ENCODE measurements around the gene RSF1.

- TF ChIP-seq POLR2A (IDR thresholded peaks at IDR 0.05; ENCODE audit: low read length) (no peak), GATA1 (IDR thresholded peaks at IDR 0.05; ENCODE audit: low read depth, low read length) (no peak)
These were observed 19.0 kb downstream of the RSF1 start for GRCh38 chr11:77801477-77801876.

Measured in erythroblast (primary cell).